PC-9 (cell line): ENCODE data around the gene CRTAC1.

ENCODE experiments used
- CTCF ChIP-seq: fragments of 200-600 bp; sonication (generic); conservative IDR thresholded peaks from 2 replicates; pipeline ENCODE4 v1.6.1; 2017; ENCODE audit warnings: mixed run types, antibody characterized with exemption, mild to moderate bottlenecking, moderate library complexity
- EZH2 ChIP-seq: fragments of 200-600 bp; sonication (generic); IDR thresholded peaks from 2 replicates; pipeline ENCODE4 v1.8.0; 2017; ENCODE audit warnings: antibody characterized with exemption, low read depth

GRCh38 chr10:97894092-97894491, 136.3 kb downstream of the CRTAC1 start:
- TF ChIP-seq CTCF (no peak), EZH2 (no peak)
